GM12892 (cell line): ENCODE data around the gene SERPINE1.
A peak's percentile ranks its signal among the peaks of the same experiment; 100 is the strongest.

Source experiments
- POLR2A ChIP-seq: IDR thresholded peaks from 2 replicates; pipeline ENCODE4 v1.6.1; 2011; ENCODE audit warnings: low read depth, low read length, control low read depth
- POLR2AphosphoS5 ChIP-seq: IDR thresholded peaks from 2 replicates; pipeline ENCODE4 v1.6.1; 2011; ENCODE audit warnings: low read depth, low read length, control low read depth

DNA sequence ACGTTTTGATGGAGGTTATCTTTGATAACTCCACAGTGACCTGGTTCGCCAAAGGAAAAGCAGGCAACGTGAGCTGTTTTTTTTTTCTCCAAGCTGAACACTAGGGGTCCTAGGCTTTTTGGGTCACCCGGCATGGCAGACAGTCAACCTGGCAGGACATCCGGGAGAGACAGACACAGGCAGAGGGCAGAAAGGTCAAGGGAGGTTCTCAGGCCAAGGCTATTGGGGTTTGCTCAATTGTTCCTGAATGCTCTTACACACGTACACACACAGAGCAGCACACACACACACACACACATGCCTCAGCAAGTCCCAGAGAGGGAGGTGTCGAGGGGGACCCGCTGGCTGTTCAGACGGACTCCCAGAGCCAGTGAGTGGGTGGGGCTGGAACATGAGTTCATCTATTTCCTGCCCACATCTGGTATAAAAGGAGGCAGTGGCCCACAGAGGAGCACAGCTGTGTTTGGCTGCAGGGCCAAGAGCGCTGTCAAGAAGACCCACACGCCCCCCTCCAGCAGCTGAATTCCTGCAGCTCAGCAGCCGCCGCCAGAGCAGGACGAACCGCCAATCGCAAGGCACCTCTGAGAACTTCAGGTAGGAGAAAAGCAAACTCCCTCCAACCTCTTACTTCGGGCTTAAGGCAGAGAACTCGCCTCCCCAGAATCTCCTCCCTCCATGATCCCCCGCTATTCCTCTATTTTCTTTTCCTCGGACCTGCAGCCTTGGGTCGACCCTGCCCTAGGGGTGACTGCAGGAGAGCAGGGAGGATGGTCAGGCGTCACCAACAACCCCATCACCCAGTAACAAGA lies at the start of gene SERPINE1:
- TF ChIP-seq POLR2AphosphoS5 (no peak), POLR2A (peak; percentile 50; the same call in 1 of the 2 replicates)
